DND-41 (cell line): Measurements from ENCODE around the gene PPIL6.

Source experiments
- ATAC-seq: fragments of 200-7000 bp; cut with Tn5 transposase; 3 replicates; pipeline ENCODE4 v1.9.1; 2021; ENCODE audit warnings: low read depth; ENCODE audit not compliant: insufficient read depth
- DNase-seq: peaks from one replicate; pipeline ENCODE4 v3.0.0-alpha.2; 2020
- H2AFZ ChIP-seq: 2 replicates; pipeline ENCODE4 v1.6.0; 2012; ENCODE audit warnings: low read depth, low read length
- H3K27ac ChIP-seq: 2 replicates; pipeline ENCODE4 v1.5.1; 2012; ENCODE audit warnings: low read length, inconsistent platforms
- H3K27me3 ChIP-seq: fragments of 200-600 bp; sonication (generic); 2 replicates; pipeline ENCODE4 v1.6.0; 2012; ENCODE audit warnings: low read length, mild to moderate bottlenecking, inconsistent platforms; ENCODE audit not compliant: insufficient read depth, poor library complexity
- H3K36me3 ChIP-seq: 2 replicates; pipeline ENCODE4 v1.5.1; 2012; ENCODE audit warnings: low read length, inconsistent platforms; ENCODE audit not compliant: insufficient read depth
- H3K4me1 ChIP-seq: 2 replicates; pipeline ENCODE4 v1.5.1; 2012; ENCODE audit warnings: mild to moderate bottlenecking, low read length; ENCODE audit not compliant: insufficient read depth
- H3K4me2 ChIP-seq: 2 replicates; pipeline ENCODE4 v1.6.0; 2012; ENCODE audit warnings: mild to moderate bottlenecking, moderate library complexity, low read length, inconsistent platforms; ENCODE audit not compliant: insufficient read depth
- H3K4me3 ChIP-seq, 2 experiments: fragments of 200-600 bp in 1 of 2; shearing (Covaris generic) in 1 of 2; 2 replicates each; pipeline ENCODE4 v1.5.1; 2012 to 2016; ENCODE audit warnings: inconsistent platforms in 2 of 2, low read length in 2 of 2, mild to moderate bottlenecking in 2 of 2, low read depth in 1 of 2, moderate library complexity in 1 of 2
- H3K79me2 ChIP-seq: 2 replicates; pipeline ENCODE4 v1.6.0; 2012; ENCODE audit warnings: low read length, inconsistent platforms; ENCODE audit not compliant: insufficient read depth
- H3K9ac ChIP-seq: 2 replicates; pipeline ENCODE4 v1.6.0; 2012; ENCODE audit warnings: low read depth, mild to moderate bottlenecking, inconsistent platforms, low read length, moderate library complexity
- H3K9me3 ChIP-seq: 2 replicates; pipeline ENCODE4 v1.5.1; 2012; ENCODE audit warnings: low read length, moderate library complexity, mild to moderate bottlenecking, inconsistent platforms; ENCODE audit not compliant: insufficient read depth, severe bottlenecking
- H4K20me1 ChIP-seq: 2 replicates; pipeline ENCODE4 v1.6.0; 2012; ENCODE audit warnings: low read length; ENCODE audit not compliant: insufficient read depth
- CTCF ChIP-seq: IDR thresholded peaks from 2 replicates; pipeline ENCODE4 v1.5.1; 2012; ENCODE audit warnings: borderline replicate concordance, low read length, moderate library complexity, mild to moderate bottlenecking; ENCODE audit not compliant: poor library complexity, severe bottlenecking; ENCODE audit errors: extremely low read depth
- EZH2 ChIP-seq: IDR thresholded peaks from 3 replicates; pipeline ENCODE4 v1.6.1; 2012; ENCODE audit warnings: borderline replicate concordance, low read depth, mild to moderate bottlenecking, moderate library complexity, low read length, inconsistent platforms; ENCODE audit not compliant: severe bottlenecking

Gene PPIL6

GRCh38 chr6:109421184-109421583 is 19.2 kb downstream of the PPIL6 start:
- DNase-seq (no peak), ATAC-seq (no peak)
- H3K4me1 ChIP-seq, result no peaks in the 10 kb centered on the region
- no peaks in the 10 kb centered on the region for H3K27me3 ChIP-seq
- no peak for TF ChIP-seq CTCF
- TF ChIP-seq EZH2, result no peak
- no peak overlapping the region for H3K4me2 ChIP-seq
- no peak overlapping the region for H3K9ac ChIP-seq
- H3K79me2 ChIP-seq, result no peaks in the 10 kb centered on the region
- no peak overlapping the region for H3K4me3 ChIP-seq
- H4K20me1 ChIP-seq, result no peaks in the 10 kb centered on the region
- no peak overlapping the region for H3K27ac ChIP-seq
- no peaks in the 10 kb centered on the region for H3K36me3 ChIP-seq
- no peaks in the 10 kb centered on the region for H3K9me3 ChIP-seq
- no peak overlapping the region for H2AFZ ChIP-seq

DNA sequence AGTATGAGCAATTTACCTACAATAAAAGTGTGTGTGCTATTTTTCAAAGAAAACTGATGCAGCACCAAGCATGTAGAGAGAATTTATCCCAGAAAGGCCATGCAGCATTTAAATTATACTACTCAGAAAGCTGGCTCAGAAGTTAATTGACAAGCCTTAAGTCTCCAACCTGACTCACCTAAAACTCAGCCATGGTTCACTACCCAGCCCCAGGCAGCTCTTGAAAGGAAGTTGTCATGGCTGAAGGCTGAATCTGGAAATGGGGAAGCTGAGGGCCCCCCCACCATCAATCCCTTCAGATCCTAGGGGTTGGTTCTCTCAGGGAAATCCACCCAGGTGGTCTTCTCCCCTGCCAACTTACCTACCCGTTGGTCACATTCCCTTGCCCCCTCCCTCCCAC is 19.7 kb downstream of the PPIL6 start:
- no peak overlapping the region for H3K9ac ChIP-seq
- no peaks in the 10 kb centered on the region for H4K20me1 ChIP-seq
- H3K9me3 ChIP-seq, result no peaks in the 10 kb centered on the region
- no peak for TF ChIP-seq CTCF
- TF ChIP-seq EZH2, result no peak
- no peak overlapping the region for H3K27ac ChIP-seq
- H3K36me3 ChIP-seq, result no peaks in the 10 kb centered on the region
- H2AFZ ChIP-seq, result no peak overlapping the region
- H3K27me3 ChIP-seq, result no peaks in the 10 kb centered on the region
- H3K4me1 ChIP-seq, result no peaks in the 10 kb centered on the region
- ATAC-seq, result no peak
- H3K4me3 ChIP-seq, result no peak overlapping the region
- DNase-seq, result no peak
- H3K4me2 ChIP-seq, result no peak overlapping the region
- H3K79me2 ChIP-seq, result no peaks in the 10 kb centered on the region

DNA sequence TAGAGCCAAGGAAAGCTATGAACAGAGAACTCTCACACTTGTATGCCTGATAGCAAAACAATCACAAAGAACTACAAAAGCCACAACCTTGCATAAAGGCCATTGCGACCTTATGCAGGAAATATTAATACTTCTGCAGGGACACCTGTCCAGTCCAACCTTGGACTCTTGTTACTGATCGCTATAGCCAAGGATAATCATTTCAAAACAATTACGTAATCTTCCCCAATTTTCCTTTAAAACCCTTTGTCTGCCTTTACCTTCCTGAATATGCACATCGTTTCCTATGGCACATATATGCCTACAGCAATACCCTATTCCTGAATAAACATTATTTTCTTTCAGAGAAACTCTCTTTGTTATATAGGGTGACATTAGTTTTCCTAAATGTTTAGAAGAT is 22.8 kb downstream of the PPIL6 start:
- no peak for ATAC-seq
- H3K36me3 ChIP-seq, result no peaks in the 10 kb centered on the region
- no peaks in the 10 kb centered on the region for H3K79me2 ChIP-seq
- no peak overlapping the region for H3K27ac ChIP-seq
- H4K20me1 ChIP-seq, result no peaks in the 10 kb centered on the region
- no peak overlapping the region for H2AFZ ChIP-seq
- TF ChIP-seq CTCF, result no peak
- TF ChIP-seq EZH2, result no peak
- H3K27me3 ChIP-seq, result no peaks in the 10 kb centered on the region
- no peaks in the 10 kb centered on the region for H3K4me1 ChIP-seq
- H3K9ac ChIP-seq, result no peak overlapping the region
- no peak overlapping the region for H3K4me3 ChIP-seq
- DNase-seq, result no peak
- H3K9me3 ChIP-seq, result no peaks in the 10 kb centered on the region
- H3K4me2 ChIP-seq, result no peak overlapping the region

DNA sequence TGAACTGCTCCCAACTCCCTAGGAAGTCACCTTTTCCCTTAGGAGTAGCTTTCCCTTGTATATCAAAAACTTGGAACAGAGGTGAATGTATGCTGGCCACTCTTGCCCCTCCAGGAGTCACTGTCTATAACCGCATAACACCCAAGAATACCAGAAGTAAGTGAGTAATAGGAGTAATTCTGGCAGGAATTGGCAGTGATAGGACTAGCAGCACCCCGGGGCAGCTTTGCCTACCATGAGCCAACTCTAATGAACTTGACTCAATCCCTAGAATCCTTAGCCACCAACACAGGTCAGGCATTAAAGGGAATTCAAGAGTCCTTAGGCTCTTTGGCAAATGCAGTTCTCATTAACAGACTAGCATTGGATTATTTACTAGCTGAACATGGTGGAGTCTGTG is 29.4 kb downstream of the PPIL6 start:
- TF ChIP-seq CTCF (no peak), EZH2 (no peak)
- Histone ChIP-seq H3K4me1 (no peaks in the 10 kb centered on the region), H3K36me3 (no peaks in the 10 kb centered on the region), H3K4me2 (no peak overlapping the region), H3K27ac (no peak overlapping the region), H4K20me1 (no peaks in the 10 kb centered on the region), H3K4me3 (no peak overlapping the region), H3K9me3 (no peaks in the 10 kb centered on the region), H2AFZ (no peak overlapping the region), H3K79me2 (no peaks in the 10 kb centered on the region), H3K27me3 (no peaks in the 10 kb centered on the region), H3K9ac (no peak overlapping the region)
- DNase-seq (no peak), ATAC-seq (no peak)
